ENCODE measurements around the gene ZMYND8. TPM values are rescaled to one million over a fixed set of nuclear protein-coding genes. Genes with fewer than 3 reads are reported as not detected.

Gene ZMYND8
- total RNA-seq, 1 experiment from 2014 or later, result 50.7 TPM

GRCh38 chr20:47298624-47299023 is 57.9 kb downstream of the ZMYND8 start:
- TF ChIP-seq CTCF (IDR thresholded peaks at IDR 0.05), result no peak
- no peak for TF ChIP-seq SIN3A (IDR thresholded peaks at IDR 0.05; ENCODE audit: borderline replicate concordance, insufficient read depth, low read depth, low read length)
- no peak for TF ChIP-seq REST (IDR thresholded peaks at IDR 0.05; ENCODE audit: insufficient read depth in 1 of 2, low read depth in 2 of 2, low read length in 1 of 2)
- TF ChIP-seq POLR2AphosphoS5 (IDR thresholded peaks at IDR 0.05; ENCODE audit: low read depth, low read length), result no peak
- no peak for TF ChIP-seq TCF7L2 (IDR thresholded peaks at IDR 0.05; ENCODE audit: low read depth, low read length)
- Histone ChIP-seq H3K4me1 (ENCODE audit: control insufficient read depth, insufficient read depth, low read length) (peaks cover 17% of the 10 kb centered on the region), H3K27ac (ENCODE audit: low read length) (peak overlapping the region; percentile 87), H3K9me3 (ENCODE audit: control insufficient read depth, insufficient read depth, low read depth, low read length) (no peaks in the 10 kb centered on the region), H3K36me3 (ENCODE audit: control insufficient read depth, insufficient read depth, low read length) (peaks cover 13% of the 10 kb centered on the region; the same call in 1 of the 2 replicates), H3K27me3 (ENCODE audit: control insufficient read depth, insufficient read depth, low read length) (no peaks in the 10 kb centered on the region), H3K4me3 (ENCODE audit: low read depth in 2 of 2, low read length in 2 of 2) (no peak overlapping the region)
- no peak for DNase-seq (ENCODE audit: low read depth, low spot score)
- ATAC-seq, result no peak
- BruUV-seq (replicated peaks), result no TSS peak
- ChIA-PET CTCF (no interaction called here), POLR2A (no interaction called here)
- in situ Hi-C loops (cut with HindIII; ENCODE audit: low pct_unique_long_range_greater_than_20kb, low sequenced_read_pairs), result no loop called here
- intact Hi-C loops (cut with micrococcal nuclease; ENCODE audit: unreplicated experiment), result no loop called here

DNA sequence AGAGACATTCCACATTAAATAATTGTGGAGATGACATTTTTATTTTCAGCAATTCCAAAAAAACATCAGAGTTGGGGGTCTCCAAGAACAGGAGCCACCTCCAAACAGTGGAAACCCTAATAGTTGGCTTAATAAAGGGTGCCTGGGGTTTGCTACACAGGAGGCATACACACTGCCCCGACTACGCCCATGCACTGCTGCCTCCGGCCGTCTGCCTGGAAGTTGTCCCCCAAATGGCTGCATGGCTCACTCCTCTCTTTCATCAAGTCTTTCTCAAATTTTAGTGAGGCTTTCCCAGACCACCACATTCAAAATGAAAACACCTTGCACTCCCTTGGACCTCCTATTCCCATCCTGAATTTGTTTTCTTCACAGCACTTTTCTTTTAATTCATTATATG is 58.8 kb downstream of the ZMYND8 start:
- TF ChIP-seq TCF7L2 (IDR thresholded peaks at IDR 0.05; ENCODE audit: low read depth, low read length), result no peak
- TF ChIP-seq REST (IDR thresholded peaks at IDR 0.05; ENCODE audit: insufficient read depth in 1 of 2, low read depth in 2 of 2, low read length in 1 of 2), result no peak
- no peak for TF ChIP-seq POLR2AphosphoS5 (IDR thresholded peaks at IDR 0.05; ENCODE audit: low read depth, low read length)
- no peak for TF ChIP-seq CTCF (IDR thresholded peaks at IDR 0.05)
- TF ChIP-seq SIN3A (IDR thresholded peaks at IDR 0.05; ENCODE audit: borderline replicate concordance, insufficient read depth, low read depth, low read length), result no peak
- intact Hi-C loops (cut with micrococcal nuclease; ENCODE audit: unreplicated experiment), result no loop called here
- BruUV-seq (replicated peaks), result no TSS peak
- no peak for ATAC-seq
- Histone ChIP-seq H3K4me1 (ENCODE audit: control insufficient read depth, insufficient read depth, low read length) (peaks cover 15% of the 10 kb centered on the region), H3K9me3 (ENCODE audit: control insufficient read depth, insufficient read depth, low read depth, low read length) (no peaks in the 10 kb centered on the region), H3K27ac (ENCODE audit: low read length) (peak overlapping the region; percentile 87; the same call in 1 of the 2 replicates), H3K36me3 (ENCODE audit: control insufficient read depth, insufficient read depth, low read length) (peaks cover 13% of the 10 kb centered on the region; the same call in 1 of the 2 replicates), H3K27me3 (ENCODE audit: control insufficient read depth, insufficient read depth, low read length) (no peaks in the 10 kb centered on the region), H3K4me3 (ENCODE audit: low read depth in 2 of 2, low read length in 2 of 2) (no peak overlapping the region)
- CTCF ChIA-PET, result interaction anchor here (1.0 to 2.3 kb wide), 2 partner anchors 32 to 87 kb away, joined by 3 to 12 read pairs; no protein-coding TSS in a partner anchor
- no peak for DNase-seq (ENCODE audit: low read depth, low spot score)
- POLR2A ChIA-PET, result no interaction called here
- in situ Hi-C loops (cut with HindIII; ENCODE audit: low pct_unique_long_range_greater_than_20kb, low sequenced_read_pairs), result no loop called here

All from Panc1 (cell line).